ENCODE measurements around the gene MTMR3. TPM values are rescaled to one million over a fixed set of nuclear protein-coding genes. Genes with fewer than 3 reads are reported as not detected.

Gene MTMR3
- total and polyA plus RNA-seq, 9 donors: 21.4 to 66.2 (median 47.8) TPM

DNA sequence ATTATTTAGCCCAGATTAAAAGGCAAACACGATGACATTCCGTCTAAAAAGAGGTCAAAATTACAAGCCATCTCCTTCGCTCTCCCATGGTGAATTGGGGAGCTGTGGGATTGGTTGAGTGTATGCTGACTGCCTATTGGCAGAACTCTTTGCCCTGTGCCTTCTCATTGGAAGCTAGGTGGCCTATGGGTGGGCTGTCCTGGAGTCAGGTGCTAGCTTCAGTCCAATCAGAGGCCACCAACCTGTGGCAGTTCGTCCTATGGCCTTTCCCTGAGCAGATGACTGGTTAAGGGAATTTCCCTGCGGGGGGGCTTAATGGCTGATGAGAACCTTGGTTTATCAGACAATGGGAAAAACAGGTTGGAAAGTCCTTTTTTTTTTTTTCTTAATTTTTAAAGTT, 3.2 kb upstream of the MTMR3 start:
- intact Hi-C loops (cut with DNase I): loop anchor here in 2 of 4 donors (10.0 kb wide), 2 partner anchors 115 to 125 kb away; no protein-coding TSS in a partner anchor
- TF ChIP-seq, protein P1, sequence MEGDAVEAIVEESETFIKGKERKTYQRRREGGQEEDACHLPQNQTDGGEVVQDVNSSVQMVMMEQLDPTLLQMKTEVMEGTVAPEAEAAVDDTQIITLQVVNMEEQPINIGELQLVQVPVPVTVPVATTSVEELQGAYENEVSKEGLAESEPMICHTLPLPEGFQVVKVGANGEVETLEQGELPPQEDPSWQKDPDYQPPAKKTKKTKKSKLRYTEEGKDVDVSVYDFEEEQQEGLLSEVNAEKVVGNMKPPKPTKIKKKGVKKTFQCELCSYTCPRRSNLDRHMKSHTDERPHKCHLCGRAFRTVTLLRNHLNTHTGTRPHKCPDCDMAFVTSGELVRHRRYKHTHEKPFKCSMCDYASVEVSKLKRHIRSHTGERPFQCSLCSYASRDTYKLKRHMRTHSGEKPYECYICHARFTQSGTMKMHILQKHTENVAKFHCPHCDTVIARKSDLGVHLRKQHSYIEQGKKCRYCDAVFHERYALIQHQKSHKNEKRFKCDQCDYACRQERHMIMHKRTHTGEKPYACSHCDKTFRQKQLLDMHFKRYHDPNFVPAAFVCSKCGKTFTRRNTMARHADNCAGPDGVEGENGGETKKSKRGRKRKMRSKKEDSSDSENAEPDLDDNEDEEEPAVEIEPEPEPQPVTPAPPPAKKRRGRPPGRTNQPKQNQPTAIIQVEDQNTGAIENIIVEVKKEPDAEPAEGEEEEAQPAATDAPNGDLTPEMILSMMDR (IDR thresholded peaks at IDR 0.05): no peak
- TF ChIP-seq EP300 (IDR thresholded peaks at IDR 0.05): no peak
- DNase-seq: no peak

DNA sequence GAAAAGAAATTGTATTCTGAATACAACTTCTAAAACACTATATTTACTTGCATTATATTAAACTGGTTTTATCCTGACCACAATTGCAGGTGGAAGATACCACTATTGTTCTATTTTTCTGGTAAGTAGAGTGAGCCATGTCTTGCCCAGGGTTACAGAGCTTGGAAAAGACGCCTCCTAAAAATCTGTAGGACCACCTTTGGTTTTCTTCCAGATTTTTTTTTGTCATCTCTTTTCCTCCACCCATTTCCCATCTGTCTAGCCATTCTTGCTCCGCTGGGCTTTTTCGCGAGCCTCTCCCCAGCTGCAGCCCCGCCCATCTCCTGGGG, 294 bp upstream of the MTMR3 start:
- Histone ChIP-seq H3K36me3 (no peaks in the 10 kb centered on the region), H3K4me1 (ENCODE audit: insufficient read depth) (peaks cover 12% of the 10 kb centered on the region), H3K27ac (no peak overlapping the region), H3K4me3 (peak overlapping the region; percentile 71), H3K9me3 (no peaks in the 10 kb centered on the region), H3K27me3 (no peaks in the 10 kb centered on the region)
- intact Hi-C loops (cut with DNase I): loop anchor here in 2 of 4 donors (10.0 kb wide), 2 partner anchors 112 to 122 kb away; no protein-coding TSS in a partner anchor
- TF ChIP-seq EP300 (IDR thresholded peaks at IDR 0.05): no peak
- TF ChIP-seq, protein P1 (IDR thresholded peaks at IDR 0.05): no peak
- no peak for TF ChIP-seq POLR2A (IDR thresholded peaks at IDR 0.05)
- WGBS, 3 donors: 0 to 1% (median 0%) methylated on average over 5 of the region's 5 CpGs
- DNase-seq: no peak

More for the DNA sequence above, 3.2 kb upstream of the MTMR3 start:
- no peaks in the 10 kb centered on the region for H3K36me3 ChIP-seq
- H3K27me3 ChIP-seq: no peaks in the 10 kb centered on the region
- H3K4me3 ChIP-seq: no peak overlapping the region
- H3K27ac ChIP-seq: no peak overlapping the region
- no peaks in the 10 kb centered on the region for H3K9me3 ChIP-seq
- 88 to 92% (median 89%) methylated on average over 5 of the region's 5 CpGs for WGBS, 3 donors
- H3K4me1 ChIP-seq (ENCODE audit: insufficient read depth): peaks cover 4% of the 10 kb centered on the region

DNA sequence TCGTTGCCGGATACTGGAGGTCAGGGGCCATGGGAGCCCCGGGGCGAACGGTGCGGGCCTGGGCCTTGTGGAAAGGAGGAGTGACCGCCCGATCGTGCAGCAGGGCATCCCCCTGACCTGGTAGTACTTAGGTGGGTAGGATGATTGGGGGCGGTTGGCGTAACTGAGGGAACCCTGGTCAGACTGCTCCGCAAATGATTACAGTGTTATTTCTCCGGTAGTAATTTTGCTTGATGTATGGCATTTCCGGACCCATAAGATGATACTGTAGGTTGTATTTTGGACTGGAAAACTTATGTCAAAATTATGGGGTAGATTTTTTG, 762 bp downstream of the MTMR3 start:
- H3K27me3 ChIP-seq: no peaks in the 10 kb centered on the region
- peaks cover 14% of the 10 kb centered on the region for H3K4me1 ChIP-seq (ENCODE audit: insufficient read depth)
- no peaks in the 10 kb centered on the region for H3K36me3 ChIP-seq
- no peaks in the 10 kb centered on the region for H3K9me3 ChIP-seq
- 0 to 1% (median 1%) methylated on average over 13 to 14 of the region's 14 CpGs for WGBS, 3 donors
- intact Hi-C loops (cut with DNase I): loop anchor here in 2 of 4 donors (10.0 kb wide), 2 partner anchors 111 to 121 kb away; no protein-coding TSS in a partner anchor
- H3K27ac ChIP-seq: peak overlapping the region; percentile 96 to 98
- peak overlapping the region; percentile 71 for H3K4me3 ChIP-seq
- no peak for DNase-seq
- TF ChIP-seq, protein P1 (IDR thresholded peaks at IDR 0.05): no peak
- TF ChIP-seq POLR2A (IDR thresholded peaks at IDR 0.05): no peak
- no peak for TF ChIP-seq EP300 (IDR thresholded peaks at IDR 0.05)

DNA sequence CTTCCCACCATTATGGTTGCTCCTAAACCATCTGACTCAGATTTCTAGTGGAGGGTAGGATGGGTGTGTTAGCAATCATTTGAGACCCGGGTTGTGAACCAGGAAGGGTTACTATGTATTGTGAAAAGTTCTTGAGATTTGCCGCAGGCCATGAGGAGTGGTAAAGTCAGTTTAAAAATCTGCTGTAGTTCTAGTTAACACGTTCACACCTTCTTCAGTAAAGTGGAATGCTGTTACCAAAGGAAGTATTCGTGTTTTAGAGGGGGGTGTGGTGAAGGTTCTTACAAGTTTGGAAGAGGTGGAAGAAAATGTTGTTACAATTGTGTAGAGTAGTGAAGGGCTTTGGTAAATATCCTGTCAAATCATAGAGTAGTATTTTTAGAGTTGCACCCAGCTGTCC, 2.6 kb downstream of the MTMR3 start:
- H3K36me3 ChIP-seq: no peaks in the 10 kb centered on the region
- H3K27me3 ChIP-seq: no peaks in the 10 kb centered on the region
- DNase-seq: no peak
- H3K9me3 ChIP-seq: no peaks in the 10 kb centered on the region
- no peak overlapping the region for H3K27ac ChIP-seq
- TF ChIP-seq EP300 (IDR thresholded peaks at IDR 0.05): no peak
- TF ChIP-seq, protein P1 (IDR thresholded peaks at IDR 0.05): no peak
- no peak for TF ChIP-seq POLR2A (IDR thresholded peaks at IDR 0.05)
- no peak overlapping the region for H3K4me3 ChIP-seq
- intact Hi-C loops (cut with DNase I): loop anchor here in 2 of 4 donors (10.0 kb wide), 2 partner anchors 109 to 119 kb away; no protein-coding TSS in a partner anchor
- 14 to 38% (median 26%) methylated on average over 4 of the region's 4 CpGs for WGBS, 3 donors
- H3K4me1 ChIP-seq (ENCODE audit: insufficient read depth): peaks cover 16% of the 10 kb centered on the region
